ENCODE measurements around the gene MYO3A.

- TF ChIP-seq POLR2AphosphoS5 (IDR thresholded peaks at IDR 0.05; ENCODE audit: low read depth) (no peak), CTCF (conservative IDR thresholded peaks at IDR 0.05; ENCODE audit: low read depth in 2 of 2) (no peak), REST (IDR thresholded peaks at IDR 0.05; ENCODE audit: unreplicated experiment) (no peak), EZH2 (IDR thresholded peaks at IDR 0.05; ENCODE audit: low read depth, unreplicated experiment) (no peak), EZH2phosphoT487 (IDR thresholded peaks at IDR 0.05; ENCODE audit: unreplicated experiment) (no peak)
Measured at GRCh38 chr10:26052326-26052725, 118.3 kb downstream of the MYO3A start.
